EH (cell line): Measurements from ENCODE around the gene SPRR3.
"Not testable (repeated sequence)": the region's sequence is repeated elsewhere in the genome, so short reads cannot be mapped to it uniquely, and the experiment has no call there.

Experiments used
- DNase-seq: peaks from one replicate; pipeline ENCODE4 v3.0.0-alpha.2; 2015; ENCODE audit warnings: low read depth

Gene SPRR3

GRCh38 chr1:152983743-152984142 is 17.8 kb upstream of the SPRR3 start, which contains the start of gene SPRR1A:
Gene SPRR1A (plus strand): TSS chr1:152984081. CDS start chr1:152985231, 1,150 bp downstream.
- no peak for DNase-seq

- no peak for DNase-seq
Measured at GRCh38 chr1:152986578-152986977, 15.0 kb upstream of the SPRR3 start.

GRCh38 chr1:152993186-152993585 is 8.4 kb upstream of the SPRR3 start:
- no peak for DNase-seq

GRCh38 chr1:152995842-152996241 is 5.7 kb upstream of the SPRR3 start:
- no peak for DNase-seq

- no peak for DNase-seq
Measured at GRCh38 chr1:152996633-152997400, 4.7 kb upstream of the SPRR3 start.

- no peak for DNase-seq
Measured at GRCh38 chr1:152997901-152998300, 3.6 kb upstream of the SPRR3 start.

- DNase-seq: no peak
Measured at GRCh38 chr1:152998476-152998875, 3.1 kb upstream of the SPRR3 start.

- DNase-seq: no peak
Measured at GRCh38 chr1:152999818-153000217, 1.7 kb upstream of the SPRR3 start.

GRCh38 chr1:153000294-153000693 is 1.3 kb upstream of the SPRR3 start:
- DNase-seq: no peak

GRCh38 chr1:153011235-153011758 is 9.7 kb downstream of the SPRR3 start:
- not testable (repeated sequence) for DNase-seq

GRCh38 chr1:153021829-153022228 is 20.3 kb downstream of the SPRR3 start:
- not testable (repeated sequence) for DNase-seq

- DNase-seq: not testable (repeated sequence)
Measured at GRCh38 chr1:153022340-153022739, 20.8 kb downstream of the SPRR3 start.

GRCh38 chr1:153023109-153023508 is 21.6 kb downstream of the SPRR3 start:
- no peak for DNase-seq

GRCh38 chr1:153024413-153024812 is 22.9 kb downstream of the SPRR3 start:
- DNase-seq: no peak

GRCh38 chr1:153025797-153026196 is 24.2 kb downstream of the SPRR3 start:
- DNase-seq: no peak

GRCh38 chr1:153028766-153029165 is 27.2 kb downstream of the SPRR3 start:
- no peak for DNase-seq

GRCh38 chr1:153030895-153031294 is 29.3 kb downstream of the SPRR3 start, which contains the start of gene SPRR1B:
Gene SPRR1B (plus strand): TSS chr1:153031203. CDS start chr1:153032346, 1,143 bp downstream.
- DNase-seq: no peak

GRCh38 chr1:153032073-153032472 is 30.5 kb downstream of the SPRR3 start:
- no peak for DNase-seq

GRCh38 chr1:153032677-153033308 is 31.2 kb downstream of the SPRR3 start:
- DNase-seq: peak; percentile 62

GRCh38 chr1:153035211-153035610 is 33.7 kb downstream of the SPRR3 start:
- DNase-seq: no peak

- no peak for DNase-seq
Measured at GRCh38 chr1:153040950-153041631, 39.5 kb downstream of the SPRR3 start, which contains the start of gene SPRR2D. Gene SPRR2D (minus strand): TSS chr1:153041120. CDS start chr1:153040346, 774 bp downstream.

GRCh38 chr1:153049211-153049610 is 47.7 kb downstream of the SPRR3 start:
- DNase-seq: no peak
